Tibial nerve (tissue), 3 donors: ENCODE results near the gene DDX39A.

Experiments used
- POLR2A ChIP-seq, 2 donors: fragments of 450-650 bp; IDR thresholded peaks; one replicate each; pipeline ENCODE4 v1.6.1; 2017; ENCODE audit warnings: antibody characterized with exemption in 2 of 2, mild to moderate bottlenecking in 2 of 2, moderate library complexity in 2 of 2
- TF ChIP-seq, protein P1 (sequence below), 5 experiments: fragments of 200-600 bp in 3 of 5; fragments of 450-650 bp in 2 of 5; sonication (generic) in 3 of 5; IDR thresholded peaks; one replicate each; pipeline ENCODE4 v1.5.1; 2016 to 2019; ENCODE audit warnings: antibody characterized with exemption in 5 of 5, mild to moderate bottlenecking in 3 of 5, moderate library complexity in 2 of 5

DNA sequence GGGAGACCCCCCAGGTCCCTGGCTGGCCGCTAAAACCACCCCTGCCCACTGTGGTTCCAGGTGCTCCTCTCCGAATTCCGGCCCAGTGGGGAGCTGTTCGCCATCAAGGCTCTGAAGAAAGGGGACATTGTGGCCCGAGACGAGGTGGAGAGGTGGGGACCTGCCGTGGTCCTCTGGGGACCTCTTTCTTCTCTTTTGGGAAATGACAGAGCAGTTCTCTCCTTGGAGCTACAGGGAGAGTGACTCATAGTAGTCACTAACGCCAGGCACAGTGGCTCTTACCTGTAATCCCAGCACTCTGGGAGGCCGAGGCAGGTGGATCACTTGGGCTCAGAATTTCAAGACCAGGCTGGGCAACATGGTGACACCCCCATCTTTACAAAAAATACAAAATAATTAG is 48.7 kb upstream of the DDX39A start:
- TF ChIP-seq POLR2A (IDR thresholded peaks at IDR 0.05) = no peak
- TF ChIP-seq, protein P1, sequence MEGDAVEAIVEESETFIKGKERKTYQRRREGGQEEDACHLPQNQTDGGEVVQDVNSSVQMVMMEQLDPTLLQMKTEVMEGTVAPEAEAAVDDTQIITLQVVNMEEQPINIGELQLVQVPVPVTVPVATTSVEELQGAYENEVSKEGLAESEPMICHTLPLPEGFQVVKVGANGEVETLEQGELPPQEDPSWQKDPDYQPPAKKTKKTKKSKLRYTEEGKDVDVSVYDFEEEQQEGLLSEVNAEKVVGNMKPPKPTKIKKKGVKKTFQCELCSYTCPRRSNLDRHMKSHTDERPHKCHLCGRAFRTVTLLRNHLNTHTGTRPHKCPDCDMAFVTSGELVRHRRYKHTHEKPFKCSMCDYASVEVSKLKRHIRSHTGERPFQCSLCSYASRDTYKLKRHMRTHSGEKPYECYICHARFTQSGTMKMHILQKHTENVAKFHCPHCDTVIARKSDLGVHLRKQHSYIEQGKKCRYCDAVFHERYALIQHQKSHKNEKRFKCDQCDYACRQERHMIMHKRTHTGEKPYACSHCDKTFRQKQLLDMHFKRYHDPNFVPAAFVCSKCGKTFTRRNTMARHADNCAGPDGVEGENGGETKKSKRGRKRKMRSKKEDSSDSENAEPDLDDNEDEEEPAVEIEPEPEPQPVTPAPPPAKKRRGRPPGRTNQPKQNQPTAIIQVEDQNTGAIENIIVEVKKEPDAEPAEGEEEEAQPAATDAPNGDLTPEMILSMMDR (IDR thresholded peaks at IDR 0.05) = no peak
